GM19467 (cell line): Measurements from ENCODE around the gene CCDC183.
"Not testable (repeated sequence)": the region's sequence is repeated elsewhere in the genome, so short reads cannot be mapped to it uniquely, and the experiment has no call there.

Experiments
- ATAC-seq: cut with Tn5 transposase; IDR thresholded peaks from one replicate; pipeline ENCODE4 v1.9.1; 2021; ENCODE audit warnings: mild to moderate bottlenecking, moderate library complexity; ENCODE audit not compliant: unreplicated experiment

Gene CCDC183

DNA sequence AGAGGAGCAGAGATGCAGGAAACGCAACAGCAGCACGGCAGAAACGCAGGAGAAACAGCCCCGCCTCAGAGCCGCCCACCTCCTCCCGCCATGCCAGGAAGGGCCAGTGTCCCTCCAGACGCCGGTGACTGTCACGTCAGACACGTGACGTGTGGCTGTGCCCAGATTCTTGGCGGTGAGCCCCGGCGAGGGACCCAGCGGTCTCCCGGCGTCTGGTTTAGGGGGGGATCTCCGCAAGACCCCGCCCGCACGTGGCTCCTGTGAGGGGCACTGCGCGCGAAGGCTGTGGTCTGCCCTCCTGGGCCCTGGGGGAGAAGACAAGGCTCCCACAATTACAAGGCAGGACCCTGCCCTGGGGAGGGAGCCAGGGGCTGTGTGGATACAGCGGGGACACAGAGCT, 35.7 kb upstream of the CCDC183 start:
- no peak for ATAC-seq

DNA sequence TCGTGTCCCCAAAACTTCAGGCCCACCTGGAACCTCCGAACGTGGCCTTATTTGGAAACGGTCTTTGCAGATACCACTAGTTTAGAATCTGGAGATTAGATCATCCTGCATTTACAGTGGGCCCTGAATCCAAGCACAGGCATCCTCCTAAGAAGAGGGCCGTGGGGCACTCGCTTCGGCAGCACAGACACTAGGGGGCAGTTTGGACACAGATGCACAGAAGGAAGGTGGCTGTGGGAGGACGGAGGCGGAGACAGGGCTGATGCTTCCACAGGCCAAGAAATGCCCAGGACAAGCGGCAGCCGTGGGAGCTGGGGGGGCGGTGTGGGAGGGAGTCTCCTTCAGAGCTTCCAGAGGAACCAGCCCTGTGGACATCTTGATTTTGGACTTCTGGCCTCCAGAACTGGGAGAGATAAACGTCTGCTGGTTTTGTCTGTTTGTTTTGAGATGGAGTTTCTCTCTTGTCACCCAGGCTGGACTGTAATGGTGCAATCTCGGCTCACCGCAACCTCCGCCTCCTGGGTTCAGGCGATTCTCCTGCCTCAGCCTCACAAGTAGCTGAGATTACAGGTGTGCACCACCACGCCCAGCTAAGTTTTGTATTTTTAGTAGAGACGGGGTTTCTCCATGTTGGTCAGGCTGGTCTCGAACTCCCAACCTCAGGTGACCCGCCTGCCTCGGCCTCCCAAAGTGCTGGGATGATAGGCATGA, 35.1 kb upstream of the CCDC183 start:
- not testable (repeated sequence) for ATAC-seq

DNA sequence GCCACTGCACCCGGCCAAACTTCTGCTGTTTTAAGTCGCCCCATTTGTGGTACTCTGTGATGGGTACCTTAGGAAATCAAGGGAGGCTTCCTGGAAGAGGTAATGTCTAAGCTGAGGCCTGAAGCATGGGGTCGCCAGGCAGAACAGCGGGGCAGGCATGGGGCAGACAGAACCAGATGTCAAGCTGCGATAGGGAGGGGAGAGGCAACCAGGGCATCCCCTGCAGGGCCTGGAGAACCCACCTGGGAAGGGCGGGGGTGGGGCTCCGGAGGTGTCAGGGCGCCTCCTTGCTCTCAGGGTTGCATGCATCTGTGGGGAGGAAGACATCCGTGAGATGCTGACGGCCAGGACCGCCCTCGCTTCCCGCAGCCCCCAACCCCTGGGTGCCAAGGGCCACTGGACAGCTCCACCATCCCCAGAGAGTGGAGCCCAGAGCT, 34.6 kb upstream of the CCDC183 start:
- ATAC-seq: no peak

DNA sequence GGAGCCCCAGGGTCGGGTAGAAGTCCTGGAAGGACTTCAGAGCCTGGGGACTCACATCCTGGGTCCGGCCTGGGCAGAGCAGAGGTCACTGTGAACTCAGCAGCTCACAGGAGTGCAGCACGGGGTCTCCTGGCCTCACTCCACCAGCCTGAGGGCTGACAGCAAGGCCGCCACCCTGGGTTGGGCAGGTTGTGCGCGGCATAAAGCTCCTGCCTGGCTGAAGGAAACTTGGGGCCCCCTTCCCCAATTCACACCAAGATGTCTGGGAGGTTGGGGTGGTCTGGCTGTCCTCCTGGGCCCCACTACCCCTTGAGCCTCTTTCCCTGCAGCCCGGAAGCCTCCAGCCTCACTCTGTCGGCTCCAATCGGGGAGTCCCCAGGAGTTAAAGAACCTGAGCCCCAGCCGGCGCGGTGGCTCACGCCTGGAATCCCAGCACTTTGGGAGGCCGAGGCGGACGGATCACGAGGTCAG, 33.9 kb upstream of the CCDC183 start:
- ATAC-seq: no peak

DNA sequence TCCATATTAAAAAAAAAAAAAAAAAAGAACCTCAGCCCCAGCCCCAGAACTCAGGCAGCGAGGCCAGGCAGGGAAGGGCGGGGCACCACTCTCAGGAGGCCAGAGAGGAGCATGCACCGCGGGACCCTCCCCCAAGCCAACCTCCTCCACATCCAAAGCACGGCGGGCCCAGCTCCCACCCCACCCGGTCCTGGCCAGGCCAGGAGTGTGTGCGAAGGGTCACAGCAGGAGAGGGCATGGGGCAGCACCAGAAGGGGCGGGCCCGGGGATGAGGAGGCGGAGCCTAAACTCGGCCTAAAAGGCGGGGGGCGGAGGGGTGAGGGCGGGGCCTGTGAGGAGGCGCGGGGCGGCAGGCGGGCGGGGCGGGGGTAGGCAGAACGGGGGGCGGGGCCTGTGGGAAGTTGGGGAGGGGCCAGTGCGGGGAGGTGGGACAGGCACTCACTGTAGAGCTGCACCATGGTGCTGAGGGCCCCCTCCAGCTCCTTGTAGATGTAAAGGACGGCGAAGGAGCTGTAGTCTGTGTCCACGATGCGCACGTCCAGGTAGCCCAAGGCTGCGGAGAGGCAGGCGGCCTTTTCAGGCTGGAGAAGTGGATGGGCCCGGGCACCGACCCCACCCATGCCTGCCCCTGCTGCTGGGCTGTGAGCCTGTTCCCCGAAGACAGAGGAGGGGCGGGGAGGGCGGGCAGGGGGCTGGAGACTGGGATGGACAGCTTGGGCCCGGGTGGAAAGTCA, 33.1 kb upstream of the CCDC183 start:
- ATAC-seq: no peak

DNA sequence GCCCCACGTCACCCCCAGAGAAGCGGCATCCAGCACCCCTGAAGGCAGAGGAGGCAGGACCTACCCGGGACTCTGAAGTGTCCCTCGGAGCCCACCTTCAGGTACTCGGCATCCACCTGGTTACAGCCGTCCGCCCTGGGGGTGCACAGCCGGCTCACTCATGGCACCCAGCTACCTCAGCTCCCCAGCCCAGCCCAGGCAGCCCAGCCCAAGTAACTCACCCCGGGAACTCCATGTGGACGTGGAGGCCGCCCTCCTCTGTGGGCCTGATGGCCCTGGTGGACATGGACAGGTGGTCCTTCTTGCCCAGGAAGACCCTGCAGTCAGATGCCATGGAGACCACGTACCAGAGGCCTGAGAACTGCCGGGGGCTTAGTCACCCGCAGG, 32.5 kb upstream of the CCDC183 start:
- ATAC-seq: no peak

DNA sequence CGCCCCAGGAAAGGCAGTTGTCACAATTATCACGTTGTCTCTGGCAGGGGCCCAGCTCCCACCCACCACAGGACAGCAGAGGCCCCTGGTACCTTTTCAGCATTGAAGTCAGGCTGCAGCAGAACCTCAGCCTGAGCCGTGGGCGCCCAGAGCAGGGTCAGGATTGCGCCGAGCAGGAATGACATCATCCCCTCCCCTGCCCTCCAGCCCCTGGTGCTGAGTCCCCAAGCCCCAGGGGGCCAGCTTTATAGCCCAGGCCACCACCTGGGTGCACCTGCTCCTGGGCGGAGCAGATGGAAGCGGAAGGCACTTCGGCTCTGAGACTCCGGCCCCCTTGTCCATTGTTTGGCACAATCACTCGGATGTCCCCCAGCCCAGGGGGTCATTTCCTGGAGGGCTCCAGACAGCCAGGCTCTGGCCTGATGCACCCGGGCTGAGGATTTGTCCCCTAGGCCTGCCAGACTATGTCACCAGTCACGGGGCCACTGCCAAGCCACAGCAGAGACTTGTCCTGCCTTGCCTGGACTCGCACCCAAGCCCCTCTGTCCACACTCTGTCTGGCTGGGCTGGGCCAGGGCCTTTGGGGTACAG, 31.7 kb upstream of the CCDC183 start, which contains the start of gene LCN15:
LCN15 (minus strand) TSS at position 218 of the 591 bp plus-strand sequence; CDS start at position 188, 30 bp downstream.
- ATAC-seq: no peak

DNA sequence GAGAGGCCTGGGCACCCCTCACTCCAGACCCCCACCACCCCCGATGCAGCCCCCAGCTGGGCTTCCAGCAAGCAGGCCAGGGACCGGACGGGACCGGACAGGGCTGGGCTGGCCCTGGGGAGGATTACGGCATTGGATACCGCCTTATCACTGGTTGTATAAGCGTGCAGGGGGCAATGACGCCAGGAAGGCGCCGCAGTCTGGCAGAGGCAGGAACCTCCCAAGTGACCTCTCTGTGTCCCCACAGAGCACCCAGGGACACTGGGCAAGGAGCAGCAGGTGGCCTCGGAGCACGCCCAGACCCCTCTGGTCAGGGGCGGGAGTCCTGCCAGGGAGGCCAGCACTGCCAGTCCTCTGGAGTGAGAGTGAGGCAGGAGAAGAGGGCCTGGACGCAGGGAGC, 31.1 kb upstream of the CCDC183 start:
- ATAC-seq: no peak

DNA sequence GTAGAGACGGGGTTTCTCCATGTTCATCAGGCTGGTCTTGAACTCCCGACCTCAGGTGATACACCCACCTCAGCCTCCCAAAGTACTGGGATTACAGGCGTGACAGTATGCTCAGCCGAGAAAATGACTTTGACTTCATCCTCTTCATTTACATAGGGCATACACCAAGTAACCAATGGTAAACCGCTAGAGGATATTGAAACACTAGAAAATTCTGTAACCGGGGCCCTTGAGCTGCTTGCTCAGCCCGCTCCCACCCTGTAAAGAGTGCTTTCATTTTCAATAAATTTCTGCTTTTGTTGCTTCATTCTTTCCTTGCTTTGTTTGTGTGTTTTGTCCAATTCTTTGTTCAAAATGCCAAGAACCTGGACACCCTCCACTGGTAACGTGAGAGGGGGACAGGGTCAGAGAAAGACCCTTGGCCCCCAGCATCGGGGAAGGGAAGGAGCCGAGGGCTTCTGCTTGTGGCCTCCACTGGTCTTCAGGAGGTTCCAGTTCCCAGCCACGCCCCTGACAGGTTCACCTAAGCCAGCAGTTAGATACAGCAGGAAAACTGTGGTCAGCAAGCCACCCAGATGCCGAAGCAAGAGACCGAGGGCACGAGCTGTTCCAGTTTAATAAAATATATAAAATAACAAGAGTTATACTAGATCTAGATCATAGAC, 30.3 kb upstream of the CCDC183 start:
- ATAC-seq: not testable (repeated sequence)

DNA sequence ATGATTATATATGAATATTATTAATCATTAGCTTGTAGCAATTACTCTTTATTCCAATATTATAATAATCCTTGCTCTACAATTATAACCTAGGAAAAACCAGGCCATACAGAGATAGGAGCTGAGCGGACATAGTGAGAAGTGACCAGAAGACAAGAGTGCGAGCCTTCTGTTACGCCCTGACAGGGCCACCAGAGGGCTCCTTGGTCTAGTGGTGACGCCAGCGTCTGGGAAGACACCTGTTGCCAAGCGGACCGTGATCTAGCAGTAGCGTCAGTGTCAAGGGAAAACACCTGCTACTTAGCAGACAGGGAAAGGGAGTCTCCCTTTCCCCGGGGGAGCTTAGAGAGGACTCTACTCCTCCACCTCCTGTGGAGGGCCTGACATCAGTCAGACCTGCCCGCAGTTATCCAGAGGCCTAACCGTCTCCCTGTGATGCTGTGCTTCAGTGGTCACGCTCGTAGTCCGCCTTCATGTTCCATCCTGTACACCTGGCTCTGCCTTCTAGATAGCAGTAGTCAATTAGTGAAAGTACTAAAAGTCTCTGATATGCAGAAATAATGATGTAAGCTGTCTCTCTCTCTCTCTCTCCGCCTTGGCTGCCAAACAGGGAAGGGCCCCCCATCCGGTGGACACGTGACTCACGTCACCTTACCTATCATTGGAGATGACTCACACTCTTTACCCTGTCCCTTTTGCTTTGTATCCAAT, 29.6 kb upstream of the CCDC183 start:
- not testable (repeated sequence) for ATAC-seq

DNA sequence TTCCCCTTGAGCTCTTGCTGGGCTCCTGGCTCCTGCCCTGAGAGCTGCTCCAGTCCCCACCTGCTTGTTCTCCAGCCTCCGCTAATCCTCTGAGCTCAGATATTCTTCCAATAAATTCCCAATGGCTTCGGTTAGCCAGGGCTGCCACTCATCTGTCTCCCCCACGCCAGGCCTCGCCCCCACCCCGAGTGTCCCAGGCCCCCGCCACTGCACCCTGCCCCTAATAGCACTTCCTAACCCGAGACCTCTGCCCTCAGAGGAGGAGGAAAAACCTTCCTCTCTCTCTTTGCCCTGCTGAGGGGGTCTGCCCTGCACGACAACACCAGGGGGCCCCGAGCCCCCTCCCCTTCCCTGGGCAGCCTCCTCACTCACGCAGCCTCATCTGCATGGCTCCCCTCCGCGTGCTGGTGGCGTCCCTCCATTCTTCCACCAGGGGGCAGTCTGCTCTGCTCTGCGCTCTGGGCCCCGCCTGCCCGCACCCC, 26.4 kb upstream of the CCDC183 start:
- ATAC-seq: no peak

DNA sequence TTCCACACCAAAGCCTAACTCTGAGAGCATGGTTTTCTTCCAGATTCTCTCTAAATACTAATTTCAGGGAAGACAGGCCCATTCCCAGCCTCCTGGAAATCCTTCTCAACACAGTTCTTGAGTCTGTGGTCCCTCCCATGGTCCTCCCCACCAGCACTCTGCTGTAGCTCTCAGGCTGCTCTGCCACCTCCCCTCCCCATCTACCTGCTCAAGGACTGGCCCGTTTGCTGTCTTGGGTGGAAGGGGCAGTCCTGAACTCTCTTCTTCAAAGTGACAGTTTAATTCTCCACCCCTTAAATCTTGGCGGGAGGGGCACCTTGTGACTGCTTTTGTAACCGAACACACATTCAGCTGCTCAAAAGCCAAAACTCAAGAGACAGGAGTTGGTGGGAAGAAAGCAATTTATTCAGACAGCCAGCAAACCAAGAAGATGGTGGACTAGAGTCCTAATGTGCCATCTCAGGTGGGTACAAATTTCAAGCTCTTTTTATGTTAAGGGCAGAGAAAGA, 24.2 kb upstream of the CCDC183 start:
- ATAC-seq: no peak

DNA sequence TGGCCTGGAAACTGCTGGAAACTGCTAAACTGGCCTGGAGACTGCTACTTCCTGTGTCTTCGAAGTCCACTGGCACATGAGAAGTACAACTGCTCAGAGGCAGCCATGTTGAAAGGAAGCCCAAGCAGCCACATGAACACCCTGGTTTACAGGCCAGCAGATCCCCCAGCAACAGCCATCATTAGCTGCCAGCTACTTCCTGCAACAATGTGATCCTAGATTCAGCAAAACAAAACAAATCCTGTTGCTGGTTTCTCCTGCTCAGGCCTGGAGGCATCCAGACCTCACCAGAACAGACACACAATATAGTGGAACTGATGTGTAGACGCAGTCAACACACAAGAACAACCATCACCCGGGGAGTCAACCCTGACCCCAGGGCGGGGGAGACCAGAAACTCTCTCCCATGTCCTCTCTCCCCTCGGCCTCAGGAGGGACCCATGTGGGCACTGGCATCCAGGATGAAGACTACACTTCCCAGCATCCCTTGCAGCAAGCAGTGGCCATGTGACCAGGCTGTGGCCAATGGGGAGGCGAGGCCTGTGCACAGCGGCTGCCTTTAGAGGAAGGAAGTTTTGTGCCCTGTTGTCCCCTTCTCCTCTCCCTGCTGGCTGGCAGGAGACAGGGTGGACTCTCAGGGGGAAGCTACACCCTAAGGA, 22.6 kb upstream of the CCDC183 start:
- no peak for ATAC-seq

DNA sequence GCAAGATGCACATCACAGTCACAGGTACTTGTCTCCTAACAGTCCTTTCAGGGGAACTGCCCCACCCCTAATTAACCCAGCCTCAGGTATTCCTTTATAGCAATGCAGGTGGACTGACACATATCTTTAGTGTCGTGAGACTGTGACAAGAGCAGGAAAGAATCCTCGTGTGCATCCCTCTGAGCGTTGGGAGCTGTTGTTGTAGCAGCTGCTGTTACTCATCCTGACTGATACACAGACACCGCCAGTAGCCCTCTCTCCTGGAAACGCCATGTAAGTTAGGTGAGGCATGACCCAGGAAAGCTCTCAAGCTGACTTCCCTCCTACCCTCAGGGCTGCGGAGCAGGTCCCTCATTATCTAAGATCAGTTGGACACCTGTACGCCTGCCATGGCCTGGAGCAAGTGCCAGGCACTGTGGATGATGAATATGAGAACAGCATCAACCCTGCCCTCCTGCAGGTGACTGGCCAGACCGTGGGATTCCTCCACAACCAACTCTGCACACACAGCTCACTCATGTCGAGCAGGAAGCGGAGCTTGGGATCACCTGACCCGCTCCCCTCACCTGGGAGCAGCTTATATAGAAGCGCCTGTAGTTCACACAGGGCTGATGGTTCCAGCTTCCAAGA, 21.6 kb upstream of the CCDC183 start:
- no peak for ATAC-seq

DNA sequence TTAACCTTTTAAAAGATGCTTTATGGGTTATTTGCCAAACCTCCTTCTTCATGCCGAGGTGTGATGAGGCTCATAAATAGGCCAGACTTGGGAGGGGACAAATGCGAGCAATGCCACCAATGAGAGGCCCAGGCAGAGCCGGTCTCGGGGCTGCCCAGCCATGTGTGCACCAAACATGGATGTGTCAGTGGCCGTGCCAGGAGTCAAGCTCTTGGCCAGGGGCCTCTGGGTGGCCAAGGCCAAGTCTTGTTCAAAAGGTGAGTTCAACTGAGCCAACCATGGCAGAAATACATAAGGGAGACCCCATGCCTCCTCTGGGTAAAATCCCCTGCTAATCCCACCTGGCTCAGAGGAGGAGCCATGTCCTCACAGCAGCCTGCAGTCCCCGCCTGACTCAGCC, 20.9 kb upstream of the CCDC183 start:
- ATAC-seq: no peak

DNA sequence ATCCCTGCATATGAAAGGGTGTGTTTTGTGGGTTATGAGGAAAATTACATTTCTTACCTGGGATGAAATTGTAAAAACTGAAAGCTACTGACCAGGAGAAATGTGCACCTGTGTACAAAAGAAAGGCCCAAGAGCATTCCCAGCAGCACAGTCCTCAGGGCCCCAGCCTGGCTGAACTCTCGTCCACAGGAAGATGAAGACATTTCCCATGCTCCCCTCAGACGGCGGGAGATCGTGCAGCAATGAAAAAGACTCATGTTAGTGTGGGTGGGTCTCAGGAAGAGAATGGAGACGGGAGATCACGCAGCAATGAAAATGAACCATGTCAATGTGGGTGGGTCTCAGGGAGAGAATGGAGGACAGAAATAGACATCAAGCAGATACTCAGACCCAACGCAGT, 19.2 kb upstream of the CCDC183 start:
- ATAC-seq: no peak

DNA sequence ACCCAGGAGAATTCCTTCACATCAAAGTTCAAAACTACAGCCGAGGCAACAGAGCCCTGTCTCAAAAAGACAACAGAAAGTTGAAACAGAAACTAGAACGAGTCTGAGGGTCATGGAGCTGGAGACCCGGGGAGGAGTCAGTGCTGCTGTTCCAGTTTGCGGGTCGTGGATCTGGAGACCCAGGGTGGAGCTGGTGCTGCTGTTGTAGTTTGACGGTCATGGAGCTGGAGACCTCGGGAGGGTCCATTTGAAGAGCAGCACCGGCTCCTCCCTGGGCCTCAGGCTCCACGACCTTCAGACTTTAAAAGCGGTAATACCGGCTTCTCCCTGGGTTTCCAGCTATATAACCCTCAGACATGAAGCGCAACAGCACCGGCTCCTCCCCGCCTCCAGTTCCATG, 18.8 kb upstream of the CCDC183 start:
- no peak for ATAC-seq

DNA sequence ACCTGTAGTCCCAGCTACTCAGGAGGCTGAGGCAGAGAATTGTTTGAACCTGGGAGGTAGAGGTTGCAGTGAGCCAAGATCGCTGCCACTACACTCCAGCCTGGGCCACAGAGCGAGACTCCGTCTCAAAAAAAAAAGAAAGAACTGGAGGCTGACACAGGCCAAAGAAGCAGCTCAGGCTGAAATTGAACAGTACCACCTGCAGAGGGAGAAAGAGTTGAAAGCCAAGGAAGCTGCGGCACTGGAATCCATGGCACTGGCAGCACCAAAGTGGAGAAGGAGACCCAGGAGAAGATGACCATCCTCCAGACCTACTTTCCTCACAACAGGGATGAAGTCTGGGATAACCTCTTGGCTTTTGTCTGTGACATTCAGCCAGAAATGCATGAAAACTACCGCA, 16.3 kb upstream of the CCDC183 start:
- ATAC-seq: no peak

DNA sequence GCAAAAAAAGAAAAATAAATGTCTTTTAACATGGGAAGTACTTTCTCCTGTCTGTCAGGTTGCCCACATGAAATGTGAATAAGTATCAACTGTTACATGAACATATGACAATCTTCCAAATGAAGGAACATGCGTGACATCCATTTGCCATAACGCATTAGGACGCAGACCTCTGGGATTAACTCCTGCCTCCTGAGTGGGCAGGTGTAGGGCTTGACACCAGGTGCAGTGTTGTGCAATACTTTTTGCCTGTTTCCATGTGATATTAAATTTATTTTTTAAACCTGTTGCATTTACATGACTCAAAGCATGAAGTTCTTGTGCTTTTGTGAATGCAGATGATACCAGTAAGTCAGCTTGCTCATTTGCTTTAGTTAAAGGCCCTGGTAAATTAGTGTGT, 13.7 kb upstream of the CCDC183 start:
- no peak for ATAC-seq
